GM21717 (cell line): ENCODE results near the gene KPNA1.
A peak's percentile ranks its signal among the peaks of the same experiment; 100 is the strongest.

Source experiments
- ATAC-seq: cut with Tn5 transposase; IDR thresholded peaks from one replicate; pipeline ENCODE4 v1.9.1; 2021; ENCODE audit warnings: mild to moderate bottlenecking, moderate library complexity; ENCODE audit not compliant: unreplicated experiment

Gene KPNA1

GRCh38 chr3:122514123-122515019, at the start of gene KPNA1:
KPNA1 (minus strand) TSS chr3:122514939; CDS start chr3:122496565, 18,374 bp downstream.
- ATAC-seq, result peak; percentile 74

- ATAC-seq, result peak; percentile 85
Measured at GRCh38 chr3:122564155-122564912, 49.6 kb upstream of the KPNA1 start, which contains the start of the genes DTX3L and PARP9. DTX3L (plus strand) TSS chr3:122564338; CDS start chr3:122564427, 89 bp downstream. PARP9 (minus strand) TSS chr3:122564300; CDS start chr3:122559620, 4,680 bp downstream.

- no peak for ATAC-seq
Measured at GRCh38 chr3:122563717-122564025, 48.9 kb upstream of the KPNA1 start.

GRCh38 chr3:122562923-122563716, 48.4 kb upstream of the KPNA1 start:
- ATAC-seq, result no peak

GRCh38 chr3:122560680-122561079, 45.9 kb upstream of the KPNA1 start:
- ATAC-seq, result no peak

GRCh38 chr3:122559906-122560305, 45.2 kb upstream of the KPNA1 start:
- ATAC-seq, result no peak

- ATAC-seq, result no peak
Measured at GRCh38 chr3:122558605-122559004, 43.9 kb upstream of the KPNA1 start.

- no peak for ATAC-seq
Measured at GRCh38 chr3:122557356-122557755, 42.6 kb upstream of the KPNA1 start.

- ATAC-seq, result no peak
Measured at GRCh38 chr3:122555275-122556071, 40.7 kb upstream of the KPNA1 start.

- ATAC-seq, result no peak
Measured at GRCh38 chr3:122553171-122553570, 38.4 kb upstream of the KPNA1 start.

- no peak for ATAC-seq
Measured at GRCh38 chr3:122548619-122549018, 33.9 kb upstream of the KPNA1 start.

- no peak for ATAC-seq
Measured at GRCh38 chr3:122548076-122548475, 33.3 kb upstream of the KPNA1 start.

- ATAC-seq, result no peak
Measured at GRCh38 chr3:122546151-122546550, 31.4 kb upstream of the KPNA1 start.

GRCh38 chr3:122538956-122539490, 24.3 kb upstream of the KPNA1 start:
- no peak for ATAC-seq

- ATAC-seq, result no peak
Measured at GRCh38 chr3:122536632-122537001, 21.9 kb upstream of the KPNA1 start.

- ATAC-seq, result no peak
Measured at GRCh38 chr3:122535964-122536631, 21.4 kb upstream of the KPNA1 start.

- peak; percentile 99 for ATAC-seq
Measured at GRCh38 chr3:122533931-122534334, 19.2 kb upstream of the KPNA1 start.

GRCh38 chr3:122533480-122533879, 18.7 kb upstream of the KPNA1 start:
- ATAC-seq, result no peak

- ATAC-seq, result no peak
Measured at GRCh38 chr3:122530164-122530563, 15.4 kb upstream of the KPNA1 start.
